Neural progenitor cell (in vitro differentiated cells): Measurements from ENCODE around the gene INPP1. TPM values are rescaled to one million over a fixed set of nuclear protein-coding genes. Genes with fewer than 3 reads are reported as not detected.

Source experiments
- DNase-seq: peaks from one replicate; pipeline ENCODE4 v3.0.0-alpha.2; 2016; ENCODE audit warnings: low spot score
- H2AFZ ChIP-seq: fragments of 200-600 bp; sonication (generic); replicated peaks from 2 replicates; pipeline ENCODE4 v1.6.1; 2016; ENCODE audit warnings: antibody characterized with exemption
- H3F3A ChIP-seq: fragments of 200-600 bp; sonication (generic); 2 replicates; pipeline ENCODE4 v1.6.1; 2016; ENCODE audit warnings: antibody characterized with exemption, low read depth
- H3K27ac ChIP-seq: fragments of 200-600 bp; sonication (generic); 2 replicates; pipeline ENCODE4 v1.5.1; 2016; ENCODE audit warnings: mild to moderate bottlenecking
- H3K27me3 ChIP-seq: fragments of 200-600 bp; sonication (generic); 2 replicates; pipeline ENCODE4 v1.6.1; 2016; ENCODE audit warnings: mild to moderate bottlenecking, moderate library complexity
- H3K36me3 ChIP-seq: fragments of 200-600 bp; sonication (generic); 2 replicates; pipeline ENCODE4 v1.5.1; 2016
- H3K4me1 ChIP-seq: fragments of 200-600 bp; sonication (generic); 2 replicates; pipeline ENCODE4 v1.6.1; 2016; ENCODE audit warnings: mixed run types
- H3K4me2 ChIP-seq: fragments of 200-600 bp; sonication (generic); 2 replicates; pipeline ENCODE4 v1.6.1; 2016
- H3K4me3 ChIP-seq: fragments of 200-600 bp; sonication (generic); 2 replicates; pipeline ENCODE4 v1.5.1; 2016
- H3K79me2 ChIP-seq: fragments of 200-600 bp; sonication (generic); 2 replicates; pipeline ENCODE4 v1.6.1; 2016; ENCODE audit warnings: low read depth
- H3K9ac ChIP-seq: fragments of 200-600 bp; sonication (generic); 2 replicates; pipeline ENCODE4 v1.6.1; 2016
- H3K9me3 ChIP-seq: fragments of 200-600 bp; sonication (generic); 2 replicates; pipeline ENCODE4 v1.5.1; 2016; ENCODE audit warnings: low read depth
- H4K20me1 ChIP-seq: fragments of 200-600 bp; sonication (generic); 2 replicates; pipeline ENCODE4 v1.6.1; 2016; ENCODE audit warnings: low read depth
- H3K27ac Mint-ChIP-seq: 3 replicates; pipeline ENCODE4 v1.8.0; 2021; ENCODE audit warnings: mixed read lengths
- H3K27me3 Mint-ChIP-seq: 2 replicates; pipeline ENCODE4 v1.8.0; 2022; ENCODE audit warnings: low read depth, mild to moderate bottlenecking, inconsistent platforms, moderate library complexity, mixed read lengths; ENCODE audit not compliant: insufficient read depth
- H3K36me3 Mint-ChIP-seq: 3 replicates; pipeline ENCODE4 v1.8.0; 2021; ENCODE audit warnings: mixed read lengths
- H3K4me1 Mint-ChIP-seq: 3 replicates; pipeline ENCODE4 v1.8.0; 2021; ENCODE audit warnings: mixed read lengths
- H3K4me3 Mint-ChIP-seq: 3 replicates; pipeline ENCODE4 v1.8.0; 2021; ENCODE audit warnings: mild to moderate bottlenecking, moderate library complexity, mixed read lengths
- H3K9me3 Mint-ChIP-seq: 3 replicates; pipeline ENCODE4 v1.8.0; 2020; ENCODE audit warnings: mixed read lengths
- EZH2 ChIP-seq: fragments of 200-600 bp; sonication (generic); IDR thresholded peaks from 2 replicates; pipeline ENCODE4 v1.6.1; 2017; ENCODE audit warnings: antibody characterized with exemption, mild to moderate bottlenecking, moderate library complexity
- EZH2phosphoT487 ChIP-seq: fragments of 200-600 bp; sonication (generic); IDR thresholded peaks from 2 replicates; pipeline ENCODE4 v1.6.1; 2017; ENCODE audit warnings: antibody characterized with exemption
- total RNA-seq: library from RNA; depleted of rRNA; stranded (reverse); fragments of >200 nt; gene quantifications from 2 replicates; pipeline ENCODE4 v1.2.3, GENCODE V29; 2015; ENCODE audit warnings: low replicate concordance
- TF ChIP-seq, protein P1 (sequence below): fragments of 200-600 bp; sonication (generic); IDR thresholded peaks from 2 replicates; pipeline ENCODE4 v1.5.1; 2017; ENCODE audit warnings: antibody characterized with exemption, mild to moderate bottlenecking

Gene INPP1
- total RNA-seq, 1 donor from 2014 or later, result 1.6 TPM

DNA sequence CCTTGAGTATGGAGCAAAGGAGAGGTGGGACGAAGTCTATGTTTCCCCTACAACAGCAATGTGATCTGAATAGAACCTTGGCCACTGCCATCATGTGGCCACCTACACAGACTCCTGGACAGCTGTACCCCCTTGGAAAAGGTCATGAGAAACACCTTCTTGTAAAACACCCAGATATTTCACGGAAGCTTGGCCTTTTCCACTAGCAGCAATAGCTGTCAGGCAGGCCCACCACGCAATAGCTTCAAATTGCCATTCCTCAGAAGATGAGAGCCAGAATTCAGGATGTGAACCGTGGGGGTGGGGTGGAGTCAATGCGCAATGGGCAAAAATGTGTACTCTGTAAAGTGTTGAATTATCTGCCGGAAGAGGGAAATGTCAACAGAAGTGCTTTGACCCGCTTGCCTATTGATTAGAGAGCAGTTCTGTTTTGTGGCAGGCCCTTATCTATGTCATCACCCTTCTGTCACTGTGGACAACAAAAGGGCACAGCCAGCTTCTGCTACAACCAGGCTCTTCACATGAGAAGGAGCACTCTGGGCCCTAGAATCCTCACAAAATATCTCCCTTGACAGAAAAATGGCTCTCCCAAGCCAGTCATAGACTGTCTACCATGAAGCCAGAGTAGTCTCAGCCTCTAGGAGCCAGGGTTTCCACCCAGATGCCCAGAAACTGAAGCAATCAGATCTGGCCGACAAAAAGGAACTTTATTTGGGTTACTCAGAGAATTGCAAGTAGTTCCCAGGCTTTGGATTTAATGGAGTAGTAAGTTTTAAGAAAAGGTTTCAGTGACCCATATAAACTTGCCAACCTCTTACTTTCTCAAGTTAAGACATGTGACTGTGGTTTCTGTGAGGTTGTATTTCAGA lies 9.5 kb downstream of the INPP1 start:
- H3K9ac ChIP-seq, result no peak overlapping the region

DNA sequence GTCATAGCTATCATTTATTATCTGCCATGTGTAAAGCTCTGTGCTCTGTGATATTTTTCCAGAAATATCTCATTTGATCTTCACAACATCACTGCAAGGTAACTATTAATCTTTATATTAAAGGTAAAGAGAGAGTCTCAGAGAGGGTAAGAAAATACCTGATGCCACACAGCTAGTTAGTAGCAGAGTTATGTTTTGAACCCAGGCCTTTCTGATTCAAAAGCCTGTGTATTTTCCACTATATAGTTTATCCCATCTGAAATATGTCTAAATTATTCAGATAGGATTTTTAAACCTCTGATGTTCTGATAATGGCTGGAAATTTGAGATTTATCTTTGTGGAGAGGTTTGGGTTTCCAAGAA lies 10.1 kb downstream of the INPP1 start:
- H3K27ac ChIP-seq, result no peak overlapping the region
- no peaks in the 10 kb centered on the region for H3K4me1 ChIP-seq
- H3F3A ChIP-seq, result no peaks in the 10 kb centered on the region
- no peaks in the 10 kb centered on the region for H3K9me3 Mint-ChIP-seq
- no peaks in the 10 kb centered on the region for H3K36me3 ChIP-seq
- H3K4me2 ChIP-seq, result no peak overlapping the region
- DNase-seq, result no peak
- no peaks in the 10 kb centered on the region for H3K27me3 ChIP-seq
- no peaks in the 10 kb centered on the region for H3K9me3 ChIP-seq
- H3K36me3 Mint-ChIP-seq, result no peaks in the 10 kb centered on the region
- TF ChIP-seq EZH2phosphoT487, result no peak
- no peak for TF ChIP-seq EZH2
- TF ChIP-seq, protein P1, sequence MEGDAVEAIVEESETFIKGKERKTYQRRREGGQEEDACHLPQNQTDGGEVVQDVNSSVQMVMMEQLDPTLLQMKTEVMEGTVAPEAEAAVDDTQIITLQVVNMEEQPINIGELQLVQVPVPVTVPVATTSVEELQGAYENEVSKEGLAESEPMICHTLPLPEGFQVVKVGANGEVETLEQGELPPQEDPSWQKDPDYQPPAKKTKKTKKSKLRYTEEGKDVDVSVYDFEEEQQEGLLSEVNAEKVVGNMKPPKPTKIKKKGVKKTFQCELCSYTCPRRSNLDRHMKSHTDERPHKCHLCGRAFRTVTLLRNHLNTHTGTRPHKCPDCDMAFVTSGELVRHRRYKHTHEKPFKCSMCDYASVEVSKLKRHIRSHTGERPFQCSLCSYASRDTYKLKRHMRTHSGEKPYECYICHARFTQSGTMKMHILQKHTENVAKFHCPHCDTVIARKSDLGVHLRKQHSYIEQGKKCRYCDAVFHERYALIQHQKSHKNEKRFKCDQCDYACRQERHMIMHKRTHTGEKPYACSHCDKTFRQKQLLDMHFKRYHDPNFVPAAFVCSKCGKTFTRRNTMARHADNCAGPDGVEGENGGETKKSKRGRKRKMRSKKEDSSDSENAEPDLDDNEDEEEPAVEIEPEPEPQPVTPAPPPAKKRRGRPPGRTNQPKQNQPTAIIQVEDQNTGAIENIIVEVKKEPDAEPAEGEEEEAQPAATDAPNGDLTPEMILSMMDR, result no peak
- peaks cover 4% of the 10 kb centered on the region for H3K27me3 Mint-ChIP-seq
- no peak overlapping the region for H2AFZ ChIP-seq
- H3K4me3 Mint-ChIP-seq, result no peak overlapping the region
- H4K20me1 ChIP-seq, result no peaks in the 10 kb centered on the region
- H3K4me3 ChIP-seq, result no peak overlapping the region
- no peaks in the 10 kb centered on the region for H3K4me1 Mint-ChIP-seq
- no peak overlapping the region for H3K9ac ChIP-seq
- no peaks in the 10 kb centered on the region for H3K79me2 ChIP-seq
- no peak overlapping the region for H3K27ac Mint-ChIP-seq

More for the DNA sequence above, 9.5 kb downstream of the INPP1 start:
- no peak overlapping the region for H3K27ac Mint-ChIP-seq
- H4K20me1 ChIP-seq, result no peaks in the 10 kb centered on the region
- H3K79me2 ChIP-seq, result no peaks in the 10 kb centered on the region
- no peaks in the 10 kb centered on the region for H3K27me3 ChIP-seq
- no peak overlapping the region for H3K4me3 Mint-ChIP-seq
- H3F3A ChIP-seq, result no peaks in the 10 kb centered on the region
- DNase-seq, result no peak
- H3K36me3 ChIP-seq, result no peaks in the 10 kb centered on the region
- TF ChIP-seq EZH2phosphoT487 (no peak), EZH2 (no peak)
- TF ChIP-seq, protein P1, result no peak
- no peak overlapping the region for H3K4me3 ChIP-seq
- H3K9me3 ChIP-seq, result no peaks in the 10 kb centered on the region
- H3K4me2 ChIP-seq, result no peak overlapping the region
- H3K4me1 ChIP-seq, result no peaks in the 10 kb centered on the region
- no peak overlapping the region for H2AFZ ChIP-seq
- no peaks in the 10 kb centered on the region for H3K4me1 Mint-ChIP-seq
- no peaks in the 10 kb centered on the region for H3K36me3 Mint-ChIP-seq
- peaks cover 4% of the 10 kb centered on the region for H3K27me3 Mint-ChIP-seq
- H3K9me3 Mint-ChIP-seq, result no peaks in the 10 kb centered on the region
- no peak overlapping the region for H3K27ac ChIP-seq

DNA sequence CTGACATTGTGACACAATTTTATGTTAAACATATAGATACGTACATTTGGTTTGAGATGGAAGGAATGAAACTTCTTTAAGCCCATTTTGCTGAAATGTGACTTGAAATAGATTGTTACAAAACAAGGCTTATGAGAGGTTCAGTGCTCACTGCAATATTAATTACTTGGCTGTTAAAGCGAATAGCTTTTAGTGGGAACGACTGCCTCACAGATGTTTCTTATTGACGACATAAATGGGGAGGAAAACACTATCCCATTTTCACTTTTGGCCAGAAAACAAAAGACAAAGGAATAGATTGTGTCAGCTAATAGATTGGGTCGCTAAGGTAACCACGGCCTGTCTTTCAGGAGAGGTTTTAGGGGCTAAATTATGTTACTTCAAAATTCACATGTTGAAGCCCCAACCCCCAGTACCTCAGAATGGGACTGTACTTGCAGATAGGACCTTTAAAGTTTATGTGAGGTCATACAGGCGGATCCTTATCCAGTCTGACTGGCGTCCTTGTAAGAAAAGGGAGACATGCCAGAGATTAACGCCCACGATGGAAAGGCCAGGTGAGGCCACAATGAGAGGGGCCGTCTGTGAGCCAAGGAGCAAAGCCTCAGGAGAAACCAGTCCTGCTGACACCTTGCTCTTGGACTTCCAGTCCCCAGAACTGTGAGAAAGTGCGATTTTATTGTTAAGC lies 10.8 kb downstream of the INPP1 start:
- TF ChIP-seq EZH2phosphoT487 (no peak), EZH2 (no peak)
- TF ChIP-seq, protein P1, result no peak

More for the DNA sequence above, 10.8 kb downstream of the INPP1 start:
- Histone ChIP-seq H3F3A (no peaks in the 10 kb centered on the region), H3K4me3 (no peak overlapping the region), H3K4me1 (no peaks in the 10 kb centered on the region), H4K20me1 (no peaks in the 10 kb centered on the region), H3K4me2 (no peak overlapping the region), H3K9ac (no peak overlapping the region), H3K9me3 (no peaks in the 10 kb centered on the region), H2AFZ (no peak overlapping the region), H3K27ac (no peak overlapping the region), H3K36me3 (no peaks in the 10 kb centered on the region), H3K27me3 (no peaks in the 10 kb centered on the region), H3K79me2 (no peaks in the 10 kb centered on the region)
- no peaks in the 10 kb centered on the region for H3K9me3 Mint-ChIP-seq
- no peaks in the 10 kb centered on the region for H3K4me1 Mint-ChIP-seq
- H3K36me3 Mint-ChIP-seq, result no peaks in the 10 kb centered on the region
- H3K4me3 Mint-ChIP-seq, result no peak overlapping the region
- DNase-seq, result no peak
- peaks cover 4% of the 10 kb centered on the region for H3K27me3 Mint-ChIP-seq
- H3K27ac Mint-ChIP-seq, result no peak overlapping the region
